ENCODE results near the gene SCO2.

The SCO2 gene

GRCh38 chr22:50481440-50482106, 43.8 kb downstream of the SCO2 start, which contains the start of gene ADM2:
Gene ADM2, plus strand, starts transcription at chr22:50481543. Its CDS starts 305 bp downstream, at chr22:50481848.
- no peak for DNase-seq (ENCODE audit: low spot score)

- DNase-seq (ENCODE audit: low spot score) = no peak
These were observed 44.4 kb downstream of the SCO2 start for GRCh38 chr22:50481045-50481439.

- no peak for DNase-seq (ENCODE audit: low spot score)
These were observed 45.7 kb downstream of the SCO2 start for GRCh38 chr22:50479721-50480120.

- no peak for DNase-seq (ENCODE audit: low spot score)
These were observed 47.5 kb downstream of the SCO2 start for GRCh38 chr22:50477923-50478322.

- DNase-seq (ENCODE audit: low spot score) = no peak
These were observed 48.5 kb downstream of the SCO2 start for GRCh38 chr22:50476868-50477267.

GRCh38 chr22:50475652-50476002, 49.8 kb downstream of the SCO2 start:
- no peak for DNase-seq (ENCODE audit: low spot score)

- peak; percentile 84 for DNase-seq (ENCODE audit: low spot score)
These were observed 50.4 kb downstream of the SCO2 start, which contains the start of gene SBF1 for GRCh38 chr22:50474710-50475651. Gene SBF1, minus strand, starts transcription at chr22:50475035. Its CDS starts 195 bp downstream, at chr22:50474840.

- DNase-seq (ENCODE audit: low spot score) = no peak
These were observed 51.3 kb downstream of the SCO2 start for GRCh38 chr22:50473855-50474671.
